ENCODE data around the gene GPR78. TPM values are rescaled to one million over a fixed set of nuclear protein-coding genes. Genes with fewer than 3 reads are reported as not detected.

GPR78 gene
- total RNA-seq, 2 donors from 2014 or later, result 3.7 to 8.1 TPM

- peaks cover 11% of the 10 kb centered on the region for H3K36me3 ChIP-seq (ENCODE audit: control insufficient read depth, insufficient read depth, low read length)
- Mint-ChIP-seq H3K27me3 (ENCODE audit: insufficient read depth) (peaks cover 39% of the 10 kb centered on the region), H3K4me1 (peaks cover 12% of the 10 kb centered on the region), H3K36me3 (ENCODE audit: low read depth) (no peaks in the 10 kb centered on the region), H3K4me3 (no peak overlapping the region), H3K9me3 (no peaks in the 10 kb centered on the region), H3K27ac (no peak overlapping the region)
- H3K9me3 ChIP-seq (ENCODE audit: control insufficient read depth, low read length), result no peaks in the 10 kb centered on the region
- no peak for DNase-seq
- no peak overlapping the region for H3K9ac ChIP-seq (ENCODE audit: extremely low read depth, low read length, poor library complexity, severe bottlenecking)
- no peak overlapping the region for H3K27ac ChIP-seq (ENCODE audit: low read depth, low read length)
- peaks cover 26% of the 10 kb centered on the region for H3K27me3 ChIP-seq (ENCODE audit: control insufficient read depth, insufficient read depth, low read length, poor library complexity, severe bottlenecking)
- H3K4me3 ChIP-seq (ENCODE audit: low read length), result no peak overlapping the region
- 89 to 90% methylated on average over 28 to 37 of the region's 37 CpGs for WGBS, 2 experiments (ENCODE audit: insufficient coverage in 1 of 2, insufficient read length in 1 of 2)
- TF ChIP-seq CTCF (conservative IDR thresholded peaks at IDR 0.05), result peak; percentile 50
- no peaks in the 10 kb centered on the region for H3K4me1 ChIP-seq (ENCODE audit: control insufficient read depth, insufficient read depth, low read length)
Measured at GRCh38 chr4:8586671-8587468, 6.7 kb downstream of the GPR78 start.

- H3K27me3 Mint-ChIP-seq (ENCODE audit: insufficient read depth), result peaks cover 32% of the 10 kb centered on the region
- no peak overlapping the region for H3K27ac Mint-ChIP-seq
- no peaks in the 10 kb centered on the region for H3K9me3 Mint-ChIP-seq
- TF ChIP-seq CTCF (conservative IDR thresholded peaks at IDR 0.05), result no peak
- Histone ChIP-seq H3K4me1 (ENCODE audit: control insufficient read depth, insufficient read depth, low read length) (no peaks in the 10 kb centered on the region), H3K27ac (ENCODE audit: low read depth, low read length) (no peak overlapping the region), H3K9me3 (ENCODE audit: control insufficient read depth, low read length) (no peaks in the 10 kb centered on the region), H3K27me3 (ENCODE audit: control insufficient read depth, insufficient read depth, low read length, poor library complexity, severe bottlenecking) (peaks cover 19% of the 10 kb centered on the region), H3K36me3 (ENCODE audit: control insufficient read depth, insufficient read depth, low read length) (peaks cover 11% of the 10 kb centered on the region), H3K9ac (ENCODE audit: extremely low read depth, low read length, poor library complexity, severe bottlenecking) (no peak overlapping the region), H3K4me3 (ENCODE audit: low read length) (no peak overlapping the region)
- no peak overlapping the region for H3K4me3 Mint-ChIP-seq
- WGBS, 2 experiments (ENCODE audit: insufficient coverage in 1 of 2, insufficient read length in 1 of 2), result 84 to 89% methylated on average over 16 to 18 of the region's 18 CpGs
- no peak for DNase-seq
- no peaks in the 10 kb centered on the region for H3K36me3 Mint-ChIP-seq (ENCODE audit: low read depth)
- peaks cover 12% of the 10 kb centered on the region for H3K4me1 Mint-ChIP-seq
Measured at GRCh38 chr4:8587469-8588195, 7.4 kb downstream of the GPR78 start.

GRCh38 chr4:8588196-8588470, 7.9 kb downstream of the GPR78 start:
- H3K4me3 Mint-ChIP-seq, result no peak overlapping the region

More at GRCh38 chr4:8588196-8588470, 7.9 kb downstream of the GPR78 start:
- no peak overlapping the region for H3K27ac Mint-ChIP-seq
- 93 to 94% methylated on average over 2 of the region's 2 CpGs for WGBS, 2 experiments (ENCODE audit: insufficient coverage in 1 of 2, insufficient read length in 1 of 2)
- peaks cover 12% of the 10 kb centered on the region for H3K4me1 Mint-ChIP-seq
- no peak overlapping the region for H3K27ac ChIP-seq (ENCODE audit: low read depth, low read length)
- H3K9ac ChIP-seq (ENCODE audit: extremely low read depth, low read length, poor library complexity, severe bottlenecking), result no peak overlapping the region
- H3K27me3 Mint-ChIP-seq (ENCODE audit: insufficient read depth), result peaks cover 30% of the 10 kb centered on the region
- no peak for TF ChIP-seq CTCF (conservative IDR thresholded peaks at IDR 0.05)
- H3K36me3 Mint-ChIP-seq (ENCODE audit: low read depth), result no peaks in the 10 kb centered on the region
- H3K4me1 ChIP-seq (ENCODE audit: control insufficient read depth, insufficient read depth, low read length), result no peaks in the 10 kb centered on the region
- H3K27me3 ChIP-seq (ENCODE audit: control insufficient read depth, insufficient read depth, low read length, poor library complexity, severe bottlenecking), result peaks cover 14% of the 10 kb centered on the region
- H3K4me3 ChIP-seq (ENCODE audit: low read length), result no peak overlapping the region
- no peaks in the 10 kb centered on the region for H3K9me3 Mint-ChIP-seq
- no peak for DNase-seq
- peaks cover 11% of the 10 kb centered on the region for H3K36me3 ChIP-seq (ENCODE audit: control insufficient read depth, insufficient read depth, low read length)
- no peaks in the 10 kb centered on the region for H3K9me3 ChIP-seq (ENCODE audit: control insufficient read depth, low read length)

All from endodermal cell (in vitro differentiated cells).